Effector CD8-positive, alpha-beta T cell (primary cell): ENCODE data around the gene DEPDC5.
"Not testable (repeated sequence)": the region's sequence is repeated elsewhere in the genome, so short reads cannot be mapped to it uniquely, and the experiment has no call there.

Source experiments
- DNase-seq: peaks from one replicate; lab custom pipeline; 2025; lab: John Stamatoyannopoulos, UW

DEPDC5 gene

GRCh38 chr22:31749636-31750364, 4.0 kb upstream of the DEPDC5 start, which contains the start of gene PRR14L:
TSS of gene PRR14L (minus strand) at chr22:31750132. CDS start at chr22:31738860, 11,272 bp downstream.
- DNase-seq: peak; percentile 95

GRCh38 chr22:31750365-31751284, 3.2 kb upstream of the DEPDC5 start:
- no peak for DNase-seq

- no peak for DNase-seq
Measured at GRCh38 chr22:31752096-31752847, 1.5 kb upstream of the DEPDC5 start.

- DNase-seq: no peak
Measured at GRCh38 chr22:31753005-31753633, 700 bp upstream of the DEPDC5 start.

GRCh38 chr22:31754813-31755212, 994 bp downstream of the DEPDC5 start:
- DNase-seq: no peak

GRCh38 chr22:31757265-31757664, 3.4 kb downstream of the DEPDC5 start:
- no peak for DNase-seq

GRCh38 chr22:31758860-31759259, 5.0 kb downstream of the DEPDC5 start:
- DNase-seq: not testable (repeated sequence)

- DNase-seq: no peak
Measured at GRCh38 chr22:31764785-31765184, 11.0 kb downstream of the DEPDC5 start.

- DNase-seq: no peak
Measured at GRCh38 chr22:31768422-31769059, 14.7 kb downstream of the DEPDC5 start.

GRCh38 chr22:31773416-31773815, 19.6 kb downstream of the DEPDC5 start:
- DNase-seq: no peak

- DNase-seq: no peak
Measured at GRCh38 chr22:31776231-31776630, 22.4 kb downstream of the DEPDC5 start.

- no peak for DNase-seq
Measured at GRCh38 chr22:31789803-31790202, 36.0 kb downstream of the DEPDC5 start.

GRCh38 chr22:31790240-31790639, 36.4 kb downstream of the DEPDC5 start:
- DNase-seq: no peak

GRCh38 chr22:31799358-31799757, 45.5 kb downstream of the DEPDC5 start:
- not testable (repeated sequence) for DNase-seq

- DNase-seq: no peak
Measured at GRCh38 chr22:31800065-31800464, 46.2 kb downstream of the DEPDC5 start.

- DNase-seq: not testable (repeated sequence)
Measured at GRCh38 chr22:31800861-31801260, 47.0 kb downstream of the DEPDC5 start.

- DNase-seq: no peak
Measured at GRCh38 chr22:31802575-31802974, 48.8 kb downstream of the DEPDC5 start.

GRCh38 chr22:31806751-31807150, 52.9 kb downstream of the DEPDC5 start:
- no peak for DNase-seq

- no peak for DNase-seq
Measured at GRCh38 chr22:31812977-31813605, 59.3 kb downstream of the DEPDC5 start.

- not testable (repeated sequence) for DNase-seq
Measured at GRCh38 chr22:31813898-31814297, 60.1 kb downstream of the DEPDC5 start.

- no peak for DNase-seq
Measured at GRCh38 chr22:31814942-31815341, 61.1 kb downstream of the DEPDC5 start.
